ENCODE measurements around the gene RNF213.

The RNF213 gene

GRCh38 chr17:80441133-80441578 lies 180.5 kb downstream of the RNF213 start:
- no peak overlapping the region for H3K4me3 ChIP-seq (ENCODE audit: low read length in 2 of 2)
- H3K9ac ChIP-seq (ENCODE audit: low read length in 2 of 2): no peak overlapping the region
- H3K36me3 ChIP-seq (ENCODE audit: control insufficient read depth in 2 of 2, insufficient read depth in 2 of 2, low read length in 2 of 2): peaks cover 0 to 5% of the 10 kb centered on the region in 2 donors
- no peaks in the 10 kb centered on the region for H3K9me3 ChIP-seq (ENCODE audit: control insufficient read depth in 2 of 2, low read length in 2 of 2)
- H3K4me1 ChIP-seq (ENCODE audit: control insufficient read depth, insufficient read depth, low read length): peaks cover 7% of the 10 kb centered on the region
- no peaks in the 10 kb centered on the region for H3K27me3 ChIP-seq (ENCODE audit: control insufficient read depth in 1 of 2, insufficient read depth in 2 of 2, low read length in 2 of 2)
- no peak overlapping the region for H3K27ac ChIP-seq (ENCODE audit: low read length)

- peaks cover 7% of the 10 kb centered on the region for H3K4me1 ChIP-seq (ENCODE audit: control insufficient read depth, insufficient read depth, low read length)
- no peak overlapping the region for H3K27ac ChIP-seq (ENCODE audit: low read length)
- H3K27me3 ChIP-seq (ENCODE audit: control insufficient read depth in 1 of 2, insufficient read depth in 2 of 2, low read length in 2 of 2): no peaks in the 10 kb centered on the region
- no peak overlapping the region for H3K4me3 ChIP-seq (ENCODE audit: low read length in 2 of 2)
- H3K9ac ChIP-seq (ENCODE audit: low read length in 2 of 2): no peak overlapping the region
- H3K9me3 ChIP-seq (ENCODE audit: control insufficient read depth in 2 of 2, low read length in 2 of 2): no peaks in the 10 kb centered on the region
- H3K36me3 ChIP-seq (ENCODE audit: control insufficient read depth in 2 of 2, insufficient read depth in 2 of 2, low read length in 2 of 2): peaks cover 0 to 2% of the 10 kb centered on the region in 2 donors
These were observed 181.1 kb downstream of the RNF213 start for GRCh38 chr17:80441598-80442322.

GRCh38 chr17:80442323-80442659 lies 181.6 kb downstream of the RNF213 start:
- Histone ChIP-seq H3K9me3 (ENCODE audit: control insufficient read depth in 2 of 2, low read length in 2 of 2) (no peaks in the 10 kb centered on the region), H3K36me3 (ENCODE audit: control insufficient read depth in 2 of 2, insufficient read depth in 2 of 2, low read length in 2 of 2) (no peaks in the 10 kb centered on the region), H3K4me3 (ENCODE audit: low read length in 2 of 2) (no peak overlapping the region), H3K27me3 (ENCODE audit: control insufficient read depth in 1 of 2, insufficient read depth in 2 of 2, low read length in 2 of 2) (no peaks in the 10 kb centered on the region), H3K4me1 (ENCODE audit: control insufficient read depth, insufficient read depth, low read length) (peaks cover 2% of the 10 kb centered on the region), H3K27ac (ENCODE audit: low read length) (no peak overlapping the region), H3K9ac (ENCODE audit: low read length in 2 of 2) (no peak overlapping the region)

- Histone ChIP-seq H3K36me3 (ENCODE audit: control insufficient read depth in 2 of 2, insufficient read depth in 2 of 2, low read length in 2 of 2) (no peaks in the 10 kb centered on the region), H3K27ac (ENCODE audit: low read length) (no peak overlapping the region), H3K27me3 (ENCODE audit: control insufficient read depth in 1 of 2, insufficient read depth in 2 of 2, low read length in 2 of 2) (no peaks in the 10 kb centered on the region), H3K9me3 (ENCODE audit: control insufficient read depth in 2 of 2, low read length in 2 of 2) (no peaks in the 10 kb centered on the region), H3K4me3 (ENCODE audit: low read length in 2 of 2) (no peak overlapping the region), H3K4me1 (ENCODE audit: control insufficient read depth, insufficient read depth, low read length) (no peaks in the 10 kb centered on the region), H3K9ac (ENCODE audit: low read length in 2 of 2) (no peak overlapping the region)
These were observed 182.1 kb downstream of the RNF213 start for GRCh38 chr17:80442764-80443163.

- Histone ChIP-seq H3K27ac (ENCODE audit: low read length) (no peak overlapping the region), H3K36me3 (ENCODE audit: control insufficient read depth in 2 of 2, insufficient read depth in 2 of 2, low read length in 2 of 2) (no peaks in the 10 kb centered on the region), H3K9ac (ENCODE audit: low read length in 2 of 2) (no peak overlapping the region), H3K9me3 (ENCODE audit: control insufficient read depth in 2 of 2, low read length in 2 of 2) (no peaks in the 10 kb centered on the region), H3K27me3 (ENCODE audit: control insufficient read depth in 1 of 2, insufficient read depth in 2 of 2, low read length in 2 of 2) (no peaks in the 10 kb centered on the region), H3K4me3 (ENCODE audit: low read length in 2 of 2) (no peak overlapping the region), H3K4me1 (ENCODE audit: control insufficient read depth, insufficient read depth, low read length) (no peaks in the 10 kb centered on the region)
These were observed 182.8 kb downstream of the RNF213 start for GRCh38 chr17:80443498-80443897.

- Histone ChIP-seq H3K4me1 (ENCODE audit: control insufficient read depth, insufficient read depth, low read length) (no peaks in the 10 kb centered on the region), H3K9me3 (ENCODE audit: control insufficient read depth in 2 of 2, low read length in 2 of 2) (no peaks in the 10 kb centered on the region), H3K27ac (ENCODE audit: low read length) (no peak overlapping the region), H3K27me3 (ENCODE audit: control insufficient read depth in 1 of 2, insufficient read depth in 2 of 2, low read length in 2 of 2) (no peaks in the 10 kb centered on the region), H3K9ac (ENCODE audit: low read length in 2 of 2) (no peak overlapping the region), H3K36me3 (ENCODE audit: control insufficient read depth in 2 of 2, insufficient read depth in 2 of 2, low read length in 2 of 2) (no peaks in the 10 kb centered on the region), H3K4me3 (ENCODE audit: low read length in 2 of 2) (no peak overlapping the region)
These were observed 183.4 kb downstream of the RNF213 start for GRCh38 chr17:80443916-80444643.

- Histone ChIP-seq H3K4me1 (ENCODE audit: control insufficient read depth, insufficient read depth, low read length) (no peaks in the 10 kb centered on the region), H3K9me3 (ENCODE audit: control insufficient read depth in 2 of 2, low read length in 2 of 2) (no peaks in the 10 kb centered on the region), H3K36me3 (ENCODE audit: control insufficient read depth in 2 of 2, insufficient read depth in 2 of 2, low read length in 2 of 2) (no peaks in the 10 kb centered on the region), H3K9ac (ENCODE audit: low read length in 2 of 2) (no peak overlapping the region), H3K27ac (ENCODE audit: low read length) (no peak overlapping the region), H3K4me3 (ENCODE audit: low read length in 2 of 2) (no peak overlapping the region), H3K27me3 (ENCODE audit: control insufficient read depth in 1 of 2, insufficient read depth in 2 of 2, low read length in 2 of 2) (no peaks in the 10 kb centered on the region)
These were observed 184.0 kb downstream of the RNF213 start for GRCh38 chr17:80444644-80444979.

- no peak overlapping the region for H3K4me3 ChIP-seq (ENCODE audit: low read length in 2 of 2)
- H3K9me3 ChIP-seq (ENCODE audit: control insufficient read depth in 2 of 2, low read length in 2 of 2): no peaks in the 10 kb centered on the region
- H3K36me3 ChIP-seq (ENCODE audit: control insufficient read depth in 2 of 2, insufficient read depth in 2 of 2, low read length in 2 of 2): no peaks in the 10 kb centered on the region
- H3K9ac ChIP-seq (ENCODE audit: low read length in 2 of 2): no peak overlapping the region
- H3K27ac ChIP-seq (ENCODE audit: low read length): no peak overlapping the region
- H3K27me3 ChIP-seq (ENCODE audit: control insufficient read depth in 1 of 2, insufficient read depth in 2 of 2, low read length in 2 of 2): no peaks in the 10 kb centered on the region
- H3K4me1 ChIP-seq (ENCODE audit: control insufficient read depth, insufficient read depth, low read length): peaks cover 5% of the 10 kb centered on the region
These were observed 184.5 kb downstream of the RNF213 start for GRCh38 chr17:80445007-80445725.

- Histone ChIP-seq H3K9ac (ENCODE audit: low read length in 2 of 2) (no peak overlapping the region), H3K27ac (ENCODE audit: low read length) (no peak overlapping the region), H3K4me3 (ENCODE audit: low read length in 2 of 2) (no peak overlapping the region), H3K9me3 (ENCODE audit: control insufficient read depth in 2 of 2, low read length in 2 of 2) (no peaks in the 10 kb centered on the region), H3K27me3 (ENCODE audit: control insufficient read depth in 1 of 2, insufficient read depth in 2 of 2, low read length in 2 of 2) (no peaks in the 10 kb centered on the region), H3K4me1 (ENCODE audit: control insufficient read depth, insufficient read depth, low read length) (peaks cover 11% of the 10 kb centered on the region), H3K36me3 (ENCODE audit: control insufficient read depth in 2 of 2, insufficient read depth in 2 of 2, low read length in 2 of 2) (no peaks in the 10 kb centered on the region)
These were observed 185.1 kb downstream of the RNF213 start for GRCh38 chr17:80445726-80446110.

- H3K27ac ChIP-seq (ENCODE audit: low read length): no peak overlapping the region
- H3K27me3 ChIP-seq (ENCODE audit: control insufficient read depth in 1 of 2, insufficient read depth in 2 of 2, low read length in 2 of 2): no peaks in the 10 kb centered on the region
- no peaks in the 10 kb centered on the region for H3K9me3 ChIP-seq (ENCODE audit: control insufficient read depth in 2 of 2, low read length in 2 of 2)
- H3K9ac ChIP-seq (ENCODE audit: low read length in 2 of 2): no peak overlapping the region
- peaks cover 16% of the 10 kb centered on the region for H3K4me1 ChIP-seq (ENCODE audit: control insufficient read depth, insufficient read depth, low read length)
- no peaks in the 10 kb centered on the region for H3K36me3 ChIP-seq (ENCODE audit: control insufficient read depth in 2 of 2, insufficient read depth in 2 of 2, low read length in 2 of 2)
- no peak overlapping the region for H3K4me3 ChIP-seq (ENCODE audit: low read length in 2 of 2)
These were observed 186.2 kb downstream of the RNF213 start for GRCh38 chr17:80446645-80447405.

Measured in stomach smooth muscle (tissue), 2 donors.